Frontal cortex (tissue), 4 donors: ENCODE results near the gene TRAPPC10. TPM values are rescaled to one million over a fixed set of nuclear protein-coding genes. Genes with fewer than 3 reads are reported as not detected.

Experiments used
- DNase-seq, 2 donors: peaks; one replicate each; pipeline ENCODE4 v3.0.0; 2012; ENCODE audit warnings: low spot score in 2 of 2
- FAIRE-seq: peaks from 2 replicates; lab custom pipeline; 2012; peaks lifted over from hg19 to GRCh38; lab: Jason Lieb, UNC
- total RNA-seq: library from RNA; depleted of rRNA; stranded (reverse); fragments of >200 nt; gene quantifications from one replicate; pipeline ENCODE4 v1.2.3, GENCODE V29; 2014
- donor health status: control.
- donor health status: control.
- donor health status: control.

Gene TRAPPC10
- total RNA-seq, 1 donor from 2014 or later, result 15.1 TPM

DNA sequence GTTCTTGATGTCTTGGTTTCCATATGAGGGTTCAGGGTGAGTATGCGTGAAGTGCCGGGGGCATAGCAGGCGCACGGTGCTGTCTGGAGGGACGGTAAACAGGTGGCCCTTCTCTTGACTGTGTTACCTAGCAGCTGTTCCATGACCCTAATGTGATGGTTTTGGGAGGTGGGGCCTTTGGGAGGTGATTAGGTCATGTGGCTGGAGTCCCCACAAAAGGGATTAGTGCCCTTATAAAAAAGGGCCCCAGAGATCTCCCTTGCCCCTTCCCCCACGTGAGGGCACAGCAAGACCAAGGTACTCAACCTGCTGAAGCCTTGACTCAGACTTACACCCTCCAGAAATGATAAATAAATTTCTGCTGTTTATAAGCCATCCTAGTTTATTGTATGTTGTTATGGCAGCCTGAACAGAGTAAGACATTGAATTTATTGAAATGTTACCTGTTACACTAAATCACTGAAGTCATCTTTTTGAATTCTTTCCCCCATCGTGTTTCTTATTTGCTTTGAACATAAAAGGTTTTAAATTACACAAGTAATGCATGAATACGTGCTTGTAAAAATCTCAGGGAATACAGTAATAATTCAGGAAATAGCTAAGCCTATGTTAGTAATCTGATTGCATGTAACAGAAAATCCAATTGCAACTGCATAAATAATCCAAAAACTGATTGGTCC is 15.6 kb downstream of the TRAPPC10 start:
- DNase-seq (no peak), FAIRE-seq (no peak)

DNA sequence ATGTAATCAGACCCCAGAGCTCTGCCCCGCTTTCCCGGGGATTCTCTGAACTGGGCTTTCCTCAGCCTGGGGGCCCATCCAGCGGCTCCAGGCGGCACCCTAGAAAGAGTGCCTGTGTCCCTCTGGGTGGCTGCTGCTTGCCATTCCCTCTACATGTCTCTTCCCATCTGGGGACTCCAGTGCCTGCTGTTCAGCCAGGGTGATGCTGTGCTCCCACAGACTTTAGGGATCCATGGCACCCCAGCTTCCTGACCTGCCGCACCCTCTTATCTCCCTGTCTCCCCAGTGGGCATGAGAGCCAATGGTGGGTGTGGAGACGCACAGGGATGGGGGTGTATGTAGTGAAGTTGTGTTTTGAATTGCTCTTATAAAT is 16.2 kb downstream of the TRAPPC10 start:
- FAIRE-seq (no peak), DNase-seq (no peak)

DNA sequence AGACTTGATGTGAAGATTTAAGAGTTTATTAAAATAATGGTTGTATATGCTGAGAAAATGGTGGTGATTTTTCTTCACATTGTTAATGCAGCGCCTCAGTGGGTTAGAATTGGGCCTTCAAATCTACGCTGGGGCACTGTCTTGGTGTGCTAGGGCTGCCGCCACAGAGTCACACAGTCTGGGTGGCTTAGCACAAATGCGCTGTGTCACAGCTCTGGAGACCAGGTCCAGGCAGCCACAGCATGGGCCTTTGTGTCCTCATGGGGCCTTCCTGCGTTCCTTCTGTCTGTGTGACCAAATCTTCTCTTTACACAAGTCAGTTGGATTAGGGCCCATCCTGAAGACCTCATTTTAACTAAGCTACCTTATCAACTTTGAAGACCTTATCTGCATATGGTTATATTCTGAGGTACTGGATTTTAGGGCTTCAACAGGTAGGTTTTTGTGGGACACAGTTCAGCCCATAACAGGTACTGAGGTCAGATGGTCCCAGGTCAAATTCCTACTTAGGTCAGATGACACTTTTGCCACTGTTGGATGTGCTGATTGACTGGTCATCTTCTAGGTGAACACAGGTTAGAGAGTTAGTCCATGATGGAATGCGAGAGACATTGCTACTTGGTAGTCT is 17.5 kb downstream of the TRAPPC10 start:
- DNase-seq, result no peak
- no peak for FAIRE-seq

DNA sequence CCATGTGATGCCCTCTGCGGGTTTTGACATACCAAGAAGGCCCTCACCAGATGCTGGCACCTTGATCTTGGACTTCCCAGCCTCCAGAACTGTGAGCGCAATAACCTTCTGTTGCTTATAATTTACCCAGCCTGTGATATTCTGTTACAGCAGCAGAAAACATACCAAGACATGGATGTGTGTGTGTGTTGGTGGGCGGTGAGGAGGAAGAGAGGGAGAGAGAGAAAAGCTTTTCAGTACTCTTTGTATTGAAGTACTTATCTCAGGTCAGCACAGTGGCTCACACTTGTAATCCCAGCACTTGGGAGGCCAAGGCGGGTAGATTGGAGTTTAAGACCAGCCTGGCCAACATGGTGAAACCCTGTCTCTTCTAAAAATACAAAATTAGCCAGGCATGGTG is 23.1 kb downstream of the TRAPPC10 start:
- DNase-seq (no peak), FAIRE-seq (no peak)

DNA sequence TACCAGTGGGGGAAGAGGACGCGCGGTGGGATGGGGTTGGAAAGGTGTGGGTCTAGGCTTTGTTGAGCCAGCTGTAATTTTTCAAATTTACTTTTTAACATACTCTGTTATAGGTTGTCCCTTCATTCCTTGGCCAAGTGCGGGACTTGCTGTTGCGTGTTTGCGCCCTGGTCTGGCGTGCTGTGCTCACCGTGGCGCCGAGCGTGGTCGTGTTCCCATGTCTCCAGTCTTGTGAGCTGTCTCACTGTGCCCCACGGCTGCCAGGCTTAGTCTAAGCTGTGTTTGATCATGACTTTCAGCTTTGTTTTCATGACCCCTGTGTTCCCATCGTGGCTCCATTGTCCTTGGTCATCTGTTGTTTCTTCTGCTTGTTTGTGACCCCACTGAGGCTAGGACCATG is 26.0 kb downstream of the TRAPPC10 start:
- DNase-seq (no peak), FAIRE-seq (no peak)

DNA sequence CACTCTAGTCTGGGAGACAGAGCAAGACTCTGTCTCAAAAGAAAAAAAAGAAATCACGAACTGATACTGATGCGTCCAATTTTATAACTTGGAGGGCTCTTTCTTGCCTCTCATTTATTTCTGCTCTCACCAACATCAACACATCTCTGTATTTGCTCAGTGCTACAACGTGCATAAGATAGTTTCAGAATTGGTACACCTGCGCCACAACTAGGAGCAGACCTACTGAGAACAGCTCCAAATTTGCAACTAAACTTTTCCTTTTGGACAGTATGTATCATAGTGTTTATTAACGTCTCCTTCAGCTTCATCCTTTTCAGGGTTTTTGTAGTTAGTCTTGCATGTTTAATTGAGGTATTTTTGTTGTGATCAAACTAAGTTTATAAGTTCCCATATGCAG is 27.7 kb downstream of the TRAPPC10 start:
- no peak for FAIRE-seq
- DNase-seq, result no peak

DNA sequence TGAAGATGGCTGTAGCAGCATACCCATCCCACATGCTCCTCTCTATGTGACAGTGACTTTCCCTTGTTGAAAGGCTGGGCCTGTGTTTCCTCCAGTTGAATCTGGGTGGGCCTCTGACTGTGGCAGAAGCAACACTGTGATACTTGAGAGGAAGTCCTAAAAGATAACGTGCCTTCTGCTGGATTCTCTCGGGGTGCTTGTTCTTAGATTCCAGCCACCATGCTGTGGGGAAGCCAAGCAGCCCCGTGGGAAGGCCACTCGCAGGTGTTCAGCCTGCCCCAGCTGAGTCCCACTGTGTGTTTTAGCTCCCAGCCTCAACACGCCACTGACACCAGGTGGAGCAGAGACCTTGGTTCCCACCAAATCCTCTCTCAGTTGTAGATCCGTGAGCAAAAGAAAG is 31.5 kb downstream of the TRAPPC10 start:
- no peak for FAIRE-seq
- no peak for DNase-seq

DNA sequence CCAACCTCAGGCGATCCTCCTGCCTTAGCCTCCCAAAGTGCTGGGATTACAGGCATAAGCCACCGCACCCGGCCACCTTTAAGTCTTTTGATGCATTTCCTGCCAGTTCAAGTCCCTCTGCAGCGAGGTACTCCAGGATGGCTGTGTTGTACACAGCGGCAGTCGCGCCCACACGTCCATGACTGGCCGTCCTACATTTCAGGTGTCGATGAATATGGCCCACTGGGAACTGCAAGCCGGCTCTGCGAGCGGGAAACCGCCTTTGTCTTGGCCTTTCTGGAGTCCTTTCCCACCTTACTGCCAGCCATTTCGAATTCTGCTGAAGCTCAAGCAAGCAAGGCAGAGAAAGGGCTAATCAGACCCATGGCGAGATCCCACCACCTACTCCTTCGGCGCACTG is 34.6 kb downstream of the TRAPPC10 start:
- DNase-seq (no peak), FAIRE-seq (no peak)

DNA sequence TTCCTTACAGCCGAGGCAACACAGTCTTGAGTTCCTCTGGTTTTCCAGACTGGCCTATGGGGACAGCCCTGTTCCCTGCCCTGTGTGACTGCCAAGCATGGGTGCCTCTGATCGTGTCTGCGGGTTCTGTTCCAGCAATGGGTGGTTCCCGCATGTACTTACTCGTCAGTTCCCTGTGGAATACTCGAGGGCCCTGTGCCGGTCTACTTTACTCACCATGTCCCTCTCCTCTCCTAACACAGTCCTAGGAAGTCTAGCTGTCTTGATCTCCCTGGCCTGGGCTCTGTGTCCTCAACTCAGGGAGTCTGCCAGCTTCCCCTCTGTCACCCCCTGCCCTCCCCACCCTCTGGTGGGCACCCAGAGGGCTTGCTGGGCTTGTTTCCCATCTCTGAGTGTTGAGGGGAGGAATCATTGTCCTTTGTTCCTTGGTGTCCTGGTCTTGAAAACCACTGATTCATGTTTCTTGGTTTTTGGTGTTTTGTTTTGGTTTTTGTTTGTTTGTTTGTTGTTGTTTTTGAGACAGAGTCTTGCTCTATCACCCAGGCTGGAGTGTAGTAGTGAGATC is 36.0 kb downstream of the TRAPPC10 start:
- no peak for FAIRE-seq
- DNase-seq, result no peak

DNA sequence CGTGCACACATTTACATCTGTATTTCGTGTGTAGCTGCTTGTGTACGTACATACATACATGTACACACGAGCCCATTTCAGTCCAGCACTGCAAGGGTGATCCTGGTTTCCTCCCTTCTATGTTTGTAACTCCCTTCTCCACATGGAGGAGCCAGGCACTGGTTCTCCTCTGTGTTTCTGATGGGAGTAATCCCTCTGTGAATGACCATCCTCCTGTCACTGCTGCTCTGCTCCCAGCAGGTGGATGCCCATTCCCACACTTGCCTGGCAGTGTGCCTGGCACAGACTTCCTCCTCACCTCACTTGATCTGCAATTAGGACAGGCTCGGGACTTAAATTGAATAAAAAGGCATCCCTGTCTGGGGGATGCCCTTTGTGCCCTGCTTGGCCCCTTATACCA is 37.1 kb downstream of the TRAPPC10 start:
- no peak for FAIRE-seq
- no peak for DNase-seq

DNA sequence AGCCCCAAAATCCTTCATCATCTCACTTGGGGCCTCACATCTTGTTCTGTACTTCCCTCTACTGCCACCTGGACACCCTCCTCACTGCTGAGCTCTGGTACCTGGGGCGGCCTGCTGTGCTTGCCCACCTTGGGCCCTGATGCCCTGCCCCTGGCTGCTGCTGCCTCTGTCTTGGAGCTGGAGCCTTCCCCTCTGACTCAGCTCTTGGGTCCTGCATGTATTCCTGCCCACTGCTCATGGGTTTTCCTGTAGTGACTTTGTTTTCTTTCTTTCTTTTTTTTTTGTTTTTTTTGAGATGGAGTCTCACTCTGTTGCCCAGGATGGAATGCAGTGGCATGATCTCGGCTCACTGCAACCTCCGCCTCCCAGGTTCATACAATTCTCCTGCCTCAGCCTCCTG is 37.5 kb downstream of the TRAPPC10 start:
- FAIRE-seq (no peak), DNase-seq (no peak)

DNA sequence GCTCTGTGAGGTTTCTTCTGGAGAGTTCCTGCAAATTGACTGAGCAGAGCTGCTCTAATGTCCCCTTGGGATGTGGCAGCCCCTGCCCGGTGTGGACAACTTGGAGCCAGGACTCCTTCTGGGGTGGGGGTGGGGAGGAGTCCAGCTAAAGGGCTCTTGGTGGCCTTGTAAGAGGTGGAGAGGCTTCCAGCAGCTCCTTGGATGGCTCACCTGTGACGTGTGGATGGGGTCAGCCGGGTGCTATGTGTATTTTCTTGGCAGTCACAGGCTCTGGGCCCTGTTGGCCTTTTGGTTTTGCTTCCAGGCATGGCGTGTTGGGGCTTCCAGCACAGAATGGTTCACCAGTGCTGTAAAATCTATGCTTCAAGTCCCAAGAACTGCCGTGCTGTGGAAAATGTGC is 38.2 kb downstream of the TRAPPC10 start:
- DNase-seq (no peak), FAIRE-seq (no peak)

DNA sequence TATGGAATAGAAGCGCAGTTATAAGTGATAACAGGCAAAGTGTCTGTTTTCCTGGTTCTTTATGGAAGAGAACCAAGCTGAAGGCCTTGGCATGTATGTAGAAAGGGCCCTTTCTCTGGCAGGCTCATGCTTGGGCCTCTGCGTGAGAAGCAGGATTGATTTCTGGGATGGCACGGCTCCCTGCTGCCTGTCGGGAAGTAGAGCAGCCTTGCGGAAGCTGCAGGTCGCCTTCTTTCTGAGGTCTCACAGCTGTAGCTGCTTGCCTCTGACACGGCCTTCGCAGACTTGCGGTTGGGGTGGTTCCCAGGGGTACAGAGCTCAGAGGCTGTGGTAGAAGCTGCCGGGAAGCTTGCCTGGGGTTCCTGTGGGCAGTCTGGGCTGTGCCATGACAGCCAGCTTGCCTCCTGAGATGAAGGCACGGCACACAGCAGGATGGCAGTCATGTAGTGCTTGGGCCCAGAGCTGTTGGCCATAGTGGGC is 39.4 kb downstream of the TRAPPC10 start:
- DNase-seq (no peak), FAIRE-seq (no peak)

DNA sequence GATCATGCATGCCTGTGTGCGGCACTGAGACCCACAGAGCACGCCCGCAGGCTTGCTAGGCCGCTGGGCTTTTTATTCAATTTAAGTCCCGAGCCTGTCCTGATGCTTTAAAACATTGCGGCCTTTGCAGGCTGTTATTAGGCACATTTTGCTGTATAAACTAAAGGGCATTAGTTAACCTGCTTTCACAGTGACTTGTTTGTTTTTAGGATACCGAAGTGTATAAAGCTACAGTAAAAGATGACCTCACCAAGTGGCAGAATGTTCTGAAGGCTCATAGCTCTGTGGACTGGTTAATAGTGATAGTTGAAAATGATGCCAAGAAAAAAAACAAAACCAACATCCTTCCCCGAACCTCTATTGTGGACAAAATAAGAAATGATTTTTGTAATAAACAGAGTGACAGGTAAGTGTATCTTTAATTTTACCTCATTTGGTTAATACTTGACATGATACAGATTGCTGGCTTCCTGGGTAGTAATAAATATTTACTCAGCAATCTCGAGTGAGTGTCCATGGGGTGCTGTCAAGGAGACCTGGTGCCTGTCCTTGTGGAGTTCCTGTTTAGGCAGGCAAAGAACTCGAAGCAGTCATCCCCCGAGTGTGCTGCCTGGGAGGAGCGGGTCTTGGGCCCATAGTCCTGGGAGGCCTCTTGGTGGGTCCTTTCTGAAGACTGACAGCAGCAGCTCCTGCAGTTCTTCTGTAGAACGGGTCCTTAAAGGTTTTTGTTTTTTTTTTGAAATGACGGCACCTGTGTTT is 40.1 kb downstream of the TRAPPC10 start:
- DNase-seq (no peak), FAIRE-seq (no peak)

DNA sequence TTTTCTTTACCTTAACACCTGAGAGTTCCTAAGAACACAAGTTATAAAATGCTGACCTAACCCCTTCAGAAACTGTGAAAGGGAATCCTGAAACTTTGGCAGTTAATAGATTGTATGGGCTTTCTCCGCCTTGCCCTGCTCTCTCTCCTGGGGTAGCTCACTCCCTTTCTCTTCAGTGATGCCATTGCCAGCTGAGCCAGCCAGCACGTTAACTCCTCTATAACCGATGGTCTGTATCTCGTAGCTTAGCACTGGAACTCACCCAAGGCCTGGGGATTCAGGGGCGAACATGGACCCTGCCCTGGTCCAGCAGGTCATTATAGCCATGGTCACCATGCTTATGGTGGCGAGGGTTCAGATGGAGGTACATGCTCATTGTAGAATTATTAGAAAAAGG is 40.7 kb downstream of the TRAPPC10 start:
- DNase-seq, result no peak
- FAIRE-seq, result no peak

DNA sequence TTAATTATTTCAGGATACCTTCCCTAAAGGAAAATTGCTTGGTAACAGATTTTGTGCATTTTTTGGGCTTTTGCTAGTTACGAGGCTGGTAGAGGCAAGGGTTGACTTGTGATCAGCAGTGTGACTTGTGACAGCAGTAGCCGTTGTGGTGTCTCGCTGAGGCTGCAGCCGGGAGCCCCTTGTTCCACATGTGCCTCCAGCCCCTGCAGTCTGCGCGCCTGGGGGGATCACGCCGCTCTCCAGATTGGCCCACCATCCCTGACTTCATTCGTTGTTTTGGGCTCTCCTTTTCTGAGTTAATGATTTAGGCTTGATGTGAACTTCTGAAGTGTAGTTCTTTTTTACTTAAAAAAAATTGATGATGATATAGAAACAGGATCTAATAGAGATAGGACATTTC is 41.5 kb downstream of the TRAPPC10 start:
- no peak for DNase-seq
- no peak for FAIRE-seq

DNA sequence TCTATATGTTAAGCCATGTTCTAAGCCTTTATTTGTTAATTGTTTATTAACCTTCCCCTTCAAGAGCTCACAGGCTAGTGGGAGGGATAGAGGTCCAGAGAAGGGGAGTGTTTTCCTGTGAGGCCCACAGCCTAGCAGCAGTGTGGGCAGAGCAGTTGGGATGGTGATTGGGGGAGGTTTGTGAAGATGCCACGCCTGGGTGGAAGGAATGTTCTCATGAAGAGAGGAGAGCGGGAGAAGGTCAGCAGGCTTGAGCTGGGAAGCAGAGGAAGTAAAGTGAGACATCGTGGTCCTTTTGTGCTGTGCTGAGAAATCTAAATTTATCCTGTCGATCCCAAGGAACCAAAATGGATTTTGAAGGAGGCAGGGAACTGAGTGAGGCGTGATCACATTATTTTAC is 42.6 kb downstream of the TRAPPC10 start:
- no peak for FAIRE-seq

DNA sequence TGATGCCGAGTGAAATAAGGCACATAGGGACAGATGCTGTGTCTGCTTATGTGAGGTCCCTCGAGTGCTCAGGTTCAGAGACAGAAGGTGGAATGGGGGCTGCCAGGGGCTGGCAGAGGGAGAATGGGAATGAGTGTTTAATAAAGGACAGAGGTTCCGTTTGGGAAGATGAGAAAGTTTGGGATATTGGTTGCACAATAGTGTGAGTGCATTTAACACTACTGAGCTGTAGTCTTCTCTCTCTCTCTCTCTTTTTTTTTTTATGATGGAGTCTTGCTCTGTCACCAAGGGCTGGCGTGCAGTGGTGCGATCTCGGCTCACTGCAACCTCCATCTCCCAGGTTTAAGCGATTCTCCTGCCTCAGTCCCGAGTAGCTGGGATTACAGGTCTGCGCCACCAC is 44.9 kb downstream of the TRAPPC10 start:
- no peak for FAIRE-seq

More for the DNA sequence above, 42.6 kb downstream of the TRAPPC10 start:
- DNase-seq, result peak in 1 of 2 donors; percentile 41

DNA sequence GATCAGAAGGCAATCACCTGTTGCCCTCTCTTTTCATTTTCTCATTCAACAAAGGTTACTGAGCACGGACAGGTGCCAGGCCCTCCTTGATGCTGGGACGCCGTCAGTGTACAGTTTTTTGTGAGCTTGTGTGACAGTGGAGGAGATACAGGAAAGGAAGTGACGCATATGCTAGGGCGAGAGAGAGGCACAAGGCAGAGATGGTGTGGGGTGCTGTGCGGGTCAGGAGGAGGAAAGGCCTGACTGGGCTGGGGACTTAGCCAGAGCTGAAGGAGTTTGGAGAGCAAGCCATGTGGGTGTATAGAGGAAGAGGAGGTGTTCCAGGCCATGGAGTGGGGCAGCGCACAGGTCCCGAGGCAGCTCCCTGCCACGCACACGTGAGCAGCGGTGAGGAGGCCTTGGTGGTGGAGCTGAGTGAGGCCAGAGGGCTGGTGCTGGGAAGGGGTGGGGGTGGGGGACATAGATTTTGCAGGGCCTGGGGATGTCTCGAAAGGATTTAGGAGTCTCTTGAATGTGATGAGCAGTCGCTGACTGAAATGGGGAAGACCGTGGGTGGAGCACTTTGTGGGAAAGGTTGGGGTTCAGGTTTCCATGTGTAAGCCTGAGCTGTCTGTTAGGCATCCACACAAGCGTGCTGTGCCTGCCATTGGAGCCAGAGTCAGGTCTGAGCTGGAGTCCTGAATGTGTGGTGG is 46.0 kb downstream of the TRAPPC10 start:
- DNase-seq, result no peak
- FAIRE-seq, result no peak

More for the DNA sequence above, 44.9 kb downstream of the TRAPPC10 start:
- DNase-seq, result no peak

DNA sequence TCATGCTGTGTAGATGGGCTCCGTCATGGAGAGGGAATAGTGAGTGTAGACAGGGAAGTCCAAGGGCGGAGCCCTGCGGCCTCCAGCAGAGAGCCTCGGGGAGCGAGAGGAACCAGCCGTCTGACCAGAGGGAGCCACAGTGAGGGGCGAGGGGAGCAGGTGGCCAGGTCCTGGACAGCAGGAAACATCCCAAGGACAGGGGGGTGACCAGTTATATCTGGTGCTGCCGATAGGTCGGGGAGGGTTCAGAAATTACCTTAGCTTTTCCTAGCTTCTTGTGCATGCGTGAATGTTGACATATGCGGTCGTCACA is 46.5 kb downstream of the TRAPPC10 start:
- FAIRE-seq (no peak), DNase-seq (no peak)
